ENCODE data around the gene HSD17B2. TPM values are rescaled to one million over a fixed set of nuclear protein-coding genes. Genes with fewer than 3 reads are reported as not detected.

The HSD17B2 gene
- total RNA-seq, result 10 to 100 TPM; 44.6 to 69.2 TPM

GRCh38 chr16:82034981-82035612, at the start of gene HSD17B2:
TSS of gene HSD17B2 (plus strand) at chr16:82035253. CDS start at chr16:82035425, 172 bp downstream.
- DNase-seq, result peak; percentile 74
- intact Hi-C loops (cut with DNase I), result loop anchor here (10.0 kb wide), 1 partner anchor 130 kb away; no protein-coding TSS in a partner anchor
- Histone ChIP-seq H3K27me3 (no peaks in the 10 kb centered on the region), H3K9me3 (no peaks in the 10 kb centered on the region), H3K4me1 (peaks cover 6% of the 10 kb centered on the region), H3K4me3 (peak within 1 kb of the TSS; percentile 24), H3K27ac (peak within 1 kb of the TSS; percentile 71), H3K9ac (ENCODE audit: low read depth in 2 of 2, low read length in 2 of 2) (peak within 1 kb of the TSS; percentile 58 to 85), H3K36me3 (no peaks in the 10 kb centered on the region)
- TF ChIP-seq CTCF (IDR thresholded peaks at IDR 0.05), result no peak

DNA sequence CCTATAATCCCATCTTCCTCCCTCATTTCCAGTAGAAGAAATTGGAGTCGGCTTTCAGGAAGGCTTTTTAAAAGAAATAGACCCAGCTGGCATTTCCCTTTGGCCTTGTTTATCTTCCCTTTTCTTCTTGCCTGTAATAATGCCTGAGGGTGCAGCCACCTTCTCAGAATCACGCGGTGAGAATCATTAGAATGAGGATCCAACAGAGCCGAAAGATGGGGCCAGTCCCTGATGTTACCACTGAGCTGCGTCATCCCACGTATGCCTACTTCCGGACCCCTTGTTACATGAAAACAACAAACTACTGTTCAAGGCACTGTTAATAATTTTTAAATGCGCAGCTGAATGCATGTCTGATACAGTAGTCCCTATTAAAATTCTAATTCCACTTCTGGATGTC, 47.9 kb upstream of the HSD17B2 start:
- H3K9me3 ChIP-seq, result no peaks in the 10 kb centered on the region
- DNase-seq, result no peak
- H3K27ac ChIP-seq, result no peak overlapping the region
- H3K4me3 ChIP-seq, result no peak overlapping the region
- no peaks in the 10 kb centered on the region for H3K27me3 ChIP-seq
- H3K4me1 ChIP-seq, result no peaks in the 10 kb centered on the region
- no peak for TF ChIP-seq CTCF (IDR thresholded peaks at IDR 0.05)
- H3K9ac ChIP-seq (ENCODE audit: low read depth in 2 of 2, low read length in 2 of 2), result no peak overlapping the region
- H3K36me3 ChIP-seq, result no peaks in the 10 kb centered on the region
- intact Hi-C loops (cut with DNase I), result no loop called here

DNA sequence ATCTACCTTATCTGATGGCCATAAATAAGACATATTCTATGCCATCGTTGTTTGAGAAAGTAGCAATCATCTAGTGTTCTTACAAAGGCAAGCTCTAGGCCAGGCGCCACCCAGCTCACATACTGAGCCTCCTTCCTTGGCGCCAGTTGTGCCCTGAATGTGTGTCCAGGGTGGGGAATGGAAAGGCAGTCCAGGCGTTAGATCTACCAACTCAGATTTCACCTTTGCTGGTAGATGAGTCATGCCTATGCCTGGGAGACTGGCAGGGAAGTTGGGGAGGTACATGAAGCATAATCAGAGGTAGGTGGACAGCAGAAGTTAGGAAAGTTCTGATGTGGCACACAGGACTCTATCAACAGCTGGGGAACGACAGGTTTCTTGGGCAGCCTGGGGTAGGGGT, 47.3 kb upstream of the HSD17B2 start:
- TF ChIP-seq CTCF (IDR thresholded peaks at IDR 0.05), result no peak
- Histone ChIP-seq H3K27ac (no peak overlapping the region), H3K4me1 (no peaks in the 10 kb centered on the region), H3K9me3 (no peaks in the 10 kb centered on the region), H3K36me3 (no peaks in the 10 kb centered on the region), H3K4me3 (no peak overlapping the region), H3K27me3 (no peaks in the 10 kb centered on the region), H3K9ac (ENCODE audit: low read depth in 2 of 2, low read length in 2 of 2) (no peak overlapping the region)
- DNase-seq, result no peak
- intact Hi-C loops (cut with DNase I), result no loop called here

GRCh38 chr16:81992859-81993258, 42.2 kb upstream of the HSD17B2 start:
- Histone ChIP-seq H3K27ac (no peak overlapping the region), H3K27me3 (no peaks in the 10 kb centered on the region), H3K9ac (ENCODE audit: low read depth in 2 of 2, low read length in 2 of 2) (no peak overlapping the region), H3K36me3 (no peaks in the 10 kb centered on the region), H3K4me1 (no peaks in the 10 kb centered on the region), H3K4me3 (no peak overlapping the region), H3K9me3 (no peaks in the 10 kb centered on the region)
- intact Hi-C loops (cut with DNase I), result no loop called here
- no peak for TF ChIP-seq CTCF (IDR thresholded peaks at IDR 0.05)
- DNase-seq, result no peak

- no peak for TF ChIP-seq CTCF (IDR thresholded peaks at IDR 0.05)
- Histone ChIP-seq H3K36me3 (no peaks in the 10 kb centered on the region), H3K9me3 (no peaks in the 10 kb centered on the region), H3K4me3 (no peak overlapping the region), H3K27me3 (no peaks in the 10 kb centered on the region), H3K27ac (no peak overlapping the region), H3K4me1 (no peaks in the 10 kb centered on the region), H3K9ac (ENCODE audit: low read depth in 2 of 2, low read length in 2 of 2) (no peak overlapping the region)
- DNase-seq, result no peak
- intact Hi-C loops (cut with DNase I), result no loop called here
Observed at GRCh38 chr16:81994485-81994884, 40.6 kb upstream of the HSD17B2 start.
